Effector memory CD8-positive, alpha-beta T cell (primary cell): Measurements from ENCODE around the gene DCHS1.

ENCODE experiments used
- ATAC-seq: fragments of 150-1000 bp; cut with Tn5 transposase; replicated peaks from 2 replicates; pipeline ENCODE4 v1.10.0; 2021; ENCODE audit warnings: mild to moderate bottlenecking, moderate library complexity
- DNase-seq, 3 experiments: peaks; one replicate each; pipeline ENCODE4 v3.0.0; 2021
- H3K27ac Mint-ChIP-seq, 2 donors: one replicate each; pipeline ENCODE4 v1.8.0; 2022; ENCODE audit warnings: mild to moderate bottlenecking in 2 of 2, mixed read lengths in 2 of 2, moderate library complexity in 2 of 2
- H3K27me3 Mint-ChIP-seq, 2 donors: one replicate each; pipeline ENCODE4 v1.8.0; 2022; ENCODE audit warnings: mixed read lengths in 2 of 2
- H3K36me3 Mint-ChIP-seq: one replicate; pipeline ENCODE4 v1.8.0; 2022; ENCODE audit warnings: mild to moderate bottlenecking, moderate library complexity, mixed read lengths; ENCODE audit not compliant: insufficient read depth
- H3K4me1 Mint-ChIP-seq, 2 donors: one replicate each; pipeline ENCODE4 v1.8.0; 2022; ENCODE audit warnings: low read depth in 2 of 2, mixed read lengths in 2 of 2
- H3K4me3 Mint-ChIP-seq, 2 donors: one replicate each; pipeline ENCODE4 v1.8.0; 2022; ENCODE audit warnings: mild to moderate bottlenecking in 2 of 2, mixed read lengths in 2 of 2, moderate library complexity in 2 of 2
- H3K9me3 Mint-ChIP-seq, 2 donors: one replicate each; pipeline ENCODE4 v1.8.0; 2022; ENCODE audit warnings: mixed read lengths in 2 of 2

DCHS1 gene

DNA sequence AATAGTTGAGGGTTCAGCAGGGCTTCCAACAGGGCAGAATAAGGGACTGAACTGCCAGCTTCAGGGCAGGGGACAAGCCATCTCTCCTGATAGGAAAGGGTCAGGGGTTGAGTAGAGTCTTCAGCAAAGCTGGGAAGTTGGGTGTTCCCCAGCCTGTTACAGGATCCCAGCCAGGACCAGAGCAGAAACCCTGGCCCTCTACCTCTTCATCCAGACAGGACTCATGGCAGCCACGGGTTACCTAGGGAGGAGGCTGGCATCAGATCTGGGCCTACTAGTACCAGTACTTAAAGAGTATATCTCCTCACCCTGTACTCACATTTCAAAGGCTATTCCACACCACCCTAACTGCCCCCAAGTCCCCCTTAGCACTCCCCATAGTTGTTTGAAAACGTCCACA lies 41.2 kb downstream of the DCHS1 start:
- H3K4me3 Mint-ChIP-seq: no peak overlapping the region
- DNase-seq (no peak), ATAC-seq (no peak)
- peak overlapping the region in 1 of 2 donors; percentile 49 for H3K27ac Mint-ChIP-seq
- H3K27me3 Mint-ChIP-seq: no peaks in the 10 kb centered on the region
- H3K4me1 Mint-ChIP-seq: peaks cover 25 to 29% of the 10 kb centered on the region in 2 donors
- H3K9me3 Mint-ChIP-seq: no peaks in the 10 kb centered on the region
- H3K36me3 Mint-ChIP-seq: peaks cover 34% of the 10 kb centered on the region

DNA sequence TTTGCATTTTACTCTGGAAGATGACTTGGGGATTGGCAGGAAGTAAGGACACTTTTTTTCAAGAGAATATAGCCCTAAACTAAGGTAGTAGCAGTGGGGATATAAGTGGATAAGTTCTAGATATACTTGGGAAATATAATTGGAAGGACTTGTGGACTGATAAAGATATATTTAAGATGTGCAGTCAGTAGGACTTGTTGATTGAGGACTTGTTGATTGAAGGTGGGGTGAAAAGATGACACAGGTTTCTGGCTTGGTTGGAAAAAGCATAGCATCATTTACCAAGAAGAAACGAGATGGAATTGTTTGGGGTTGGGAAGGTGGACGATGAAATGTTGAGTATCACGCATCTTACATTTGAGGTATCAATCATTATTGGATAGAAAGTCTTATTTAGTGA lies 42.1 kb downstream of the DCHS1 start:
- Mint-ChIP-seq H3K36me3 (peaks cover 42% of the 10 kb centered on the region), H3K27me3 (no peaks in the 10 kb centered on the region), H3K4me1 (peaks cover 30 to 33% of the 10 kb centered on the region in 2 donors), H3K27ac (no peak overlapping the region), H3K9me3 (no peaks in the 10 kb centered on the region), H3K4me3 (no peak overlapping the region)
- DNase-seq: no peak
- no peak for ATAC-seq

DNA sequence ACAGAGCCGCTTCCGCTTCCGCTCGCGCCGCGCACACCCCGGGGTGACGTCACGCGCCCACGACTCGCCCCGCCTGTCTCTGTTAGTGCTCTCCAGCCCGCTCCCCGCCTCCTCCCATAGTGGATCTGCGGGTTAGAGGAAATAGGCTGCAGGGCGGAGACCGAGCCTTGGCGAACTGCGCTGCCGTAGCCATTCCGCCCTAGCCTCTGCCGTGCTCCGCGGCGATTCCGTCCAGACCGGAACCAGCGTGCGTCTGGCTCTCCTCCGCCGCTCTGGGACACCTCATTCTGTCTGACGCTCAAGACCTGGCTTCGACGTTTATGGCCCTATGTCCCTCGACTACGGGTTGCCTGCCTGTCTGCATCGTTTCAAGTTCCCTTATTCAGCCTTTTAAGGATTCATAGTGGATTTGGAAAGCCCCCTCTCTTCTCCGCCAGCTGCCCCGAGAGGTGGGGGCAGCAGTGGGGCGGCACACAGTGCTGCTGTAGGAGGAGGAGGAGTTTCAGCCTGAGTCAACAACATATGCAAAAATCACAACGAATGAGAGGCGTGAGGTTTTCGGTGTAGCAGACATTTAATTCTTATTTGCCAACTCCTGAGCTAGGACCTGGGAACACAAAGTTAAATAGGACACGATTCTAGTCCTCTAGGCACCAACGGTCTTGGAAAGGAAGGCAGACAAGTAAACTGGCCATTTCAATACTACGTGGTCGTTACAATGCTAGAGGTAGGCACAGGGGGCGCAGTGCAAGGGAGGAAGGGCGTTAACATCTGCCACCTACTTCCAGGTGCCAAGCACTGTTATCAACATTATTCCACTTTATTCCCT lies 43.2 kb downstream of the DCHS1 start, which contains the start of gene TAF10:
Gene TAF10, minus strand, starts transcription at position 4 of the 829 bp plus-strand sequence. CDS start 27 bp downstream, outside the sequence.
- ATAC-seq (peak; percentile 85), DNase-seq (peak; percentile 92 to 96 (median 95))
- Mint-ChIP-seq H3K27ac (no peak within 1 kb of the TSS), H3K36me3 (peaks cover 38% of the 10 kb centered on the region), H3K9me3 (no peaks in the 10 kb centered on the region), H3K4me3 (no peak within 1 kb of the TSS), H3K4me1 (peaks cover 33 to 35% of the 10 kb centered on the region in 2 donors), H3K27me3 (no peaks in the 10 kb centered on the region)

DNA sequence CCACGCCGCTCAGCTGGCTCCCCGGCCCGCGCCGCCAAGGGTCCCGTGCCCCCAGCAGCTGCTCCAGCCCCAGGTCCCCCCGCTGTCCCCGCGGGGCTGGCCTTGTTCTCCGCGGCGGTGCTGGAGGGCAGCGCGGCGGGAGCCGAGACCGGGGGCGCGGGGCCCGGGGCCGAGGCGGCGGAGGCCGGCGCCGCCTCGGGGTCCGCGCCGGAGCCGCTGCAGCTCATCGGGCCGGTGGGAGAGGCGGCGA lies 43.7 kb downstream of the DCHS1 start:
- ATAC-seq: no peak
- no peaks in the 10 kb centered on the region for H3K9me3 Mint-ChIP-seq
- H3K27me3 Mint-ChIP-seq: no peaks in the 10 kb centered on the region
- peaks cover 38% of the 10 kb centered on the region for H3K36me3 Mint-ChIP-seq
- H3K27ac Mint-ChIP-seq: no peak overlapping the region
- peaks cover 33 to 35% of the 10 kb centered on the region in 2 donors for H3K4me1 Mint-ChIP-seq
- no peak for DNase-seq
- no peak overlapping the region for H3K4me3 Mint-ChIP-seq

DNA sequence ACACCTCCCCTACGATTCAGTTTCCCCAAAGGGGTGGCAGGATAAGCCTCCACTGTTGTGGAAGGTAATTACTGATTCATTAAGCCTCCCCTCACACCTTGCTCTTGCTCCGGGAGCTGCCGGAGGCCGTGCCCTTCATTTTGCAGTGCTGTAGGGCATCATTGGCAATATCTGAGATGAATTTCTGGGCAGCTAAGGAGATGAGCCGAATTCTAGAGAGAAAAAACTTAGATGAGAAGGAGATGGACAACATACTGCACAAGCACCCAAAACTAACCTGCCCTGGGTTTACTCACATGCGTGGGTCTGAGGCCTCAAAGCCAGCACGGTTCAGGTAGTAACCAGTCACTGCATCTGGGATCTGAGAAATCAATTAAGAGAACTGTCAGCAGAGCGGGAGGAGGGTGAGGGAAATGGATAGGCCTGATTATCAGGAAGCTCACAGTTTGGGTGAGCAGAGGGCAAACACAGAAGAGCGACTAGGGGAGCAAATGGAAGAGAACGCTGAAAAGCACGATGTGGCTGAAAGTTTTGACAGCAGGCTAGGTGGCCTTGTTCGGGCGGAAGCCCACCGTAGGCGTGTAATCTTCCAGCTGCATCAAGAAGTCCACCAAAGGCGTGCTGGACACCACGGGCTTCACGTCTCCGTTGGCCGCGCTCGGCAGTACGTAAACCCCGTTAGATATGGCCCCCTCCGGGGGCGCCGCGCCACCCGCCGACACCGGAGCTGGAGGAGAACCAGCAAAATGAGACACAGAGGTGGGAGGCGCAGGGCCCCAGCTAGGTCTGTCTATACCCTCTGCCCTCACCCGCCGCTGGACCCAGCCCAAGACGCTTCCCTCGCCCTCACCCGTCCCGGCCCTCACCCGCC lies 44.3 kb downstream of the DCHS1 start:
- ATAC-seq (peak; percentile 4), DNase-seq (peak in 2 of 3 experiments; percentile 18 to 28)
- H3K27ac Mint-ChIP-seq: no peak overlapping the region
- H3K9me3 Mint-ChIP-seq: no peaks in the 10 kb centered on the region
- no peak overlapping the region for H3K4me3 Mint-ChIP-seq
- H3K27me3 Mint-ChIP-seq: no peaks in the 10 kb centered on the region
- H3K4me1 Mint-ChIP-seq: peaks cover 34% of the 10 kb centered on the region in 2 donors
- H3K36me3 Mint-ChIP-seq: peaks cover 40% of the 10 kb centered on the region

DNA sequence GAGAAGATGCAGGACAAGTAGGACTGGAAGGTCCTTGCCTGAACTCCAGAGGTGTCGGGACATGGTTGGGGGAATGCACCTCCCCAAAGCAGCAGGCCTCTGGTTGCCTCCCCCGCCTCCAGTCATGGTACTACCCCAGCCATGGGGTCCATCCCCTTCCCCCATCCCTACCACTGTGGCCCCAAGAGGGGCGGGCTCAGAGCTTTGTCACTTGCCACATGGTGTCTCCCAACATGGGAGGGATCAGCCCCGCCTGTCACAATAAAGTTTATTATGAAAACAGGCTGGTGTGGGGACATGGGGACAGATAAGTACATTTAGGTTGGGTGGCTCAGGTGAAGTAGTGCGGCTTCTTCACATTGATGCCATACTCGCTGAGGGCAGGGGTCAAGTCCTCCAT lies 45.0 kb downstream of the DCHS1 start:
- Mint-ChIP-seq H3K27ac (no peak overlapping the region), H3K4me3 (no peak overlapping the region), H3K9me3 (no peaks in the 10 kb centered on the region), H3K36me3 (peaks cover 33% of the 10 kb centered on the region), H3K27me3 (no peaks in the 10 kb centered on the region), H3K4me1 (peaks cover 34 to 37% of the 10 kb centered on the region in 2 donors)
- ATAC-seq (no peak), DNase-seq (no peak)

DNA sequence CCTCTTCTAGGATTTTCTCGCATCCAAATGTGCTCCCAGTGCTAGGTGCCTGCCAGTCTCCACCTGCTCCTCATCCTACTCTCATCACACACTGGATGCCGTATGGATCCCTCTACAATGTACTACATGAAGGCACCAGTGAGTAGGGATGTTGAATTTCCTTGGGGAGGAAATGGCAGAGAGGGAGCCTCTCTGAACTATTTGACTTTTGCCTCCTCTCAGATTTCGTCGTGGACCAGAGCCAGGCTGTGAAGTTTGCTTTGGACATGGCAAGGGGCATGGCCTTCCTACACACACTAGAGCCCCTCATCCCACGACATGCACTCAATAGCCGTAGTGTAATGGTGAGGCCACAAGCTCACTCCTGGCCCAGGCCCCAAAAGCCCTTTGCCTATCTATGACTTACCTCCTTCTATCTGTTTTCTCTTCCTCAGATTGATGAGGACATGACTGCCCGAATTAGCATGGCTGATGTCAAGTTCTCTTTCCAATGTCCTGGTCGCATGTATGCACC lies 46.0 kb downstream of the DCHS1 start:
- H3K9me3 Mint-ChIP-seq: no peaks in the 10 kb centered on the region
- no peaks in the 10 kb centered on the region for H3K27me3 Mint-ChIP-seq
- no peak overlapping the region for H3K4me3 Mint-ChIP-seq
- no peak for DNase-seq
- H3K36me3 Mint-ChIP-seq: peaks cover 32% of the 10 kb centered on the region
- peaks cover 31 to 35% of the 10 kb centered on the region in 2 donors for H3K4me1 Mint-ChIP-seq
- H3K27ac Mint-ChIP-seq: peak overlapping the region in 1 of 2 donors; percentile 30
- ATAC-seq: no peak

DNA sequence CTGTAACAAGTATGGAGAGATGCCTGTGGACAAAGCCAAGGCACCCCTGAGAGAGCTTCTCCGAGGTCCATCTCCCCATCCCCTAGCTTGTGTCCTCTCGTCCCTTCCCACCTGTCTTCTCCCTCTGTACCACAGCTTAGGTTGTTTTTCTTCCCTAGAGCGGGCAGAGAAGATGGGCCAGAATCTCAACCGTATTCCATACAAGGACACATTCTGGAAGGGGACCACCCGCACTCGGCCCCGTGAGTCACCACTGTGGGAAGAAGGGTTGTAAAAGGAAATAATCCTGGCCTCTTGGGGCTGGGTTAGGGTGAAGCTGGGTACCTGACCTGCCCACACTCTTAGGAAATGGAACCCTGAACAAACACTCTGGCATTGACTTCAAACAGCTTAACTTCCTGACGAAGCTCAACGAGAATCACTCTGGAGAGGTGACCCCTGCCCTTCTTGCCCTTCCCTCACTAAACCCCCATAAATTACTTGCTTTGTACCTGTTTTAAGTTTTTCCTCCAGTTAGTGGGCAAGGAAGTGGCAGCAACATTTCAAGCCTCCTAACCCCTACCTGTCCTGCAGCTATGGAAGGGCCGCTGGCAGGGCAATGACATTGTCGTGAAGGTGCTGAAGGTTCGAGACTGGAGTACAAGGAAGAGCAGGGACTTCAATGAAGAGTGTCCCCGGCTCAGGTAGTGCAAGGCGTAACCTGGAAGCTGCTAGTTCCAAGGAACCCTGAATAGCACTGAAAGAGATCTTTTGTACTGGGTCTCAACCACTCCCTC lies 46.7 kb downstream of the DCHS1 start:
- H3K36me3 Mint-ChIP-seq: peaks cover 32% of the 10 kb centered on the region
- no peaks in the 10 kb centered on the region for H3K9me3 Mint-ChIP-seq
- no peak for DNase-seq
- no peaks in the 10 kb centered on the region for H3K27me3 Mint-ChIP-seq
- H3K4me3 Mint-ChIP-seq: no peak overlapping the region
- peak overlapping the region in 1 of 2 donors; percentile 30 for H3K27ac Mint-ChIP-seq
- ATAC-seq: no peak
- peaks cover 31 to 35% of the 10 kb centered on the region in 2 donors for H3K4me1 Mint-ChIP-seq

DNA sequence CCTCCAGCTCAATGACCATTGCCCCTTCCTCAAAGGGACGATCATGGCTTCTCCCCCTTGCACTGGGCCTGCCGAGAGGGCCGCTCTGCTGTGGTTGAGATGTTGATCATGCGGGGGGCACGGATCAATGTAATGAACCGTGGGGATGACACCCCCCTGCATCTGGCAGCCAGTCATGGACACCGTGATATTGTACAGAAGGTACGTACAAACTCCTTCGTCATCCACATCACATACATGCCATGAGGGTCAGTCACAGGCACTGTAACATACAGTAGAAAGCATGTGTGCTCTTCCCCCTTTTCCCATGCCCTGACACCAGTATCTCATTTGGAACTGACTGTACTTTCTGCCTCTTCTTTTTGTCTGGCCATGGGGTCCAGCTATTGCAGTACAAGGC lies 47.6 kb downstream of the DCHS1 start:
- no peak overlapping the region for H3K4me3 Mint-ChIP-seq
- peaks cover 31 to 35% of the 10 kb centered on the region in 2 donors for H3K4me1 Mint-ChIP-seq
- peaks cover 32% of the 10 kb centered on the region for H3K36me3 Mint-ChIP-seq
- DNase-seq (peak in 1 of 3 experiments; percentile 0), ATAC-seq (no peak)
- no peaks in the 10 kb centered on the region for H3K9me3 Mint-ChIP-seq
- no peaks in the 10 kb centered on the region for H3K27me3 Mint-ChIP-seq
- no peak overlapping the region for H3K27ac Mint-ChIP-seq

DNA sequence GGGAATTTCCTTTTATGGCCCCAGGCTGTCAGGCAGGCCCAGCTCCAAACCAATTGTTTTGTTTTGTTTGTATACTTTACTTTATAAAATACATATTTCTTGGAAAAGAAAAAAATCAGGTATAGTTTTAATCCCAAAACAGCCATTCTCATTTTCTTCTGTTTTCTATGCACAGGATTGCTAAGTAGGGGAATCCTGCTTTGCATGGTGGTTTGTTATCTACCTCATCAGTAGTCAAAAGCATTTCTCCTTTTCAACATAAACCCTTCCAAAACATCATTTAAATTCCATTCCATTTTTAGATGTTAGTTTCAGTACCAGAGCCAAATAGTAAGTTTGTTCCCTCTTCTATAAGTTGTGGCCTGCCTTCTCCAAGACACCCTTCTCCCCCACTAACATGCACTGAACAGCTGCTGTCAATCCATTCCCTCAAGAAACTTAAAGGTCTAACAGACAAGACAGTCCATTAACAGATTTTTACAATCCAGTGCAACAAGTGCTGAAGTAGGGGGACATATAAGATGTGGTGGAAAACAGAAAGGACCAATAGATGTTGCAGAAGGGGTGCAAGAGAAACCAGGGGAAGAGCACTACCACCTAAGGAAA lies 48.3 kb downstream of the DCHS1 start:
- no peak for ATAC-seq
- H3K4me1 Mint-ChIP-seq: peaks cover 31 to 38% of the 10 kb centered on the region in 2 donors
- H3K27me3 Mint-ChIP-seq: no peaks in the 10 kb centered on the region
- H3K4me3 Mint-ChIP-seq: no peak overlapping the region
- no peak overlapping the region for H3K27ac Mint-ChIP-seq
- peaks cover 32% of the 10 kb centered on the region for H3K36me3 Mint-ChIP-seq
- H3K9me3 Mint-ChIP-seq: no peaks in the 10 kb centered on the region
- DNase-seq: no peak

DNA sequence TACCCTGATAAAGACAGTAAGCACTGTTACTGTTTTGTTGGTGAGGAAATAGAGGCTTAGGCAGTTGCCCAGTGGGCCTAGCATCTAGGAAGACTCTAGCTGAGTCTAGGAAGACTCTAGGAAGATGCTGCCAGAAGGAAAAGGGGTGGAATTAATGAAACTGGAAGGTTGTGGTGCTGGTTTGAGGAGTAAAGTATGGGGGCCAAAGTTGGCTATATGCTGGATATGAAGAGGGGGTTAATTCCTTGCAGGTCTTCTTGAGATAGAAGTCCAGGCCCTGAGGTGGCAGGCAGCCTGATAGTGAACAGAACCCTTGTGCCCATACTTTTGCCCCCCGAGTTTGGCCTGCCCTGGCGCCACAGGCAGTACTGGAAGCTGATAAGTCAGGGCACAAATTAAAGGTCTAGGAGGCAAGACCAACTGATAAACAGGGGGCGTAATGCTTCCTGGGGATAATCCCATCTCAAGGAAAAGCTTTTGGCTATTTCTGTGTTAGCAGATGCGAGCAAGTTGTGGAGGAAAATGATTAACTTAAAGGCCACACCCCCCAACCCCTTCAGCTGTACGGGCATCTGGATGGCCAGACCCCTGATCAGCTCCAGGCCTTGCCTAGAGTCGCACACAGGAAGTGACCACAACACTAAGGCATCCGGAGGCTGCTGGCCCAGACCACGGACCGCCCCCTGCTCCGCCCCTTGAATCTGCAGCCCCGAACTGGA lies 49.0 kb downstream of the DCHS1 start:
- H3K4me3 Mint-ChIP-seq: no peak overlapping the region
- peak; percentile 26 to 47 (median 42) for DNase-seq
- peak; percentile 16 for ATAC-seq
- H3K9me3 Mint-ChIP-seq: no peaks in the 10 kb centered on the region
- H3K4me1 Mint-ChIP-seq: peaks cover 31 to 41% of the 10 kb centered on the region in 2 donors
- no peaks in the 10 kb centered on the region for H3K27me3 Mint-ChIP-seq
- no peak overlapping the region for H3K27ac Mint-ChIP-seq
- peaks cover 32% of the 10 kb centered on the region for H3K36me3 Mint-ChIP-seq

DNA sequence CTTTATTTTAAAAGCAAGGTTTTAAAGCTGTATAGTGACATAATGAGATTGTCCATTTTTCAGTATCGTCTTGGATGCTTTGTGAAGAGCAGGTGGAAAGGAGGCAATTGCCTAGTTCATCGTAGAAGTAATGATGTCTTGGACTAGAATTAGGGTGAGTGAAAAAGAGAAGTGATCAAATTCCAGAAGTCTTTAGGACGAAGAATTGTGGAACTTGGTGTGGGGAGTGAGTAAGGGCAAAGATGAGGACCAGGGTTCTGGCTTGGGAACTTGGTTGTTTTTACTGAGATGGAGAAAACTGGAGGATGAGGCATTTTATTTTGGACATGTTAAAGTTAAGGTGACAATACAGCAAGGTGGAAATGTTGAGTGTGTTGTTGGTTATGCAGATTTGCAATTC lies 50.8 kb downstream of the DCHS1 start:
- peaks cover 18% of the 10 kb centered on the region for H3K36me3 Mint-ChIP-seq

More for the DNA sequence above, 50.8 kb downstream of the DCHS1 start:
- H3K27me3 Mint-ChIP-seq: no peaks in the 10 kb centered on the region
- H3K4me3 Mint-ChIP-seq: no peak overlapping the region
- no peaks in the 10 kb centered on the region for H3K9me3 Mint-ChIP-seq
- peaks cover 30 to 34% of the 10 kb centered on the region in 2 donors for H3K4me1 Mint-ChIP-seq
- no peak for DNase-seq
- ATAC-seq: no peak
- no peak overlapping the region for H3K27ac Mint-ChIP-seq
